Posterior cingulate gyrus (tissue), 11 donors: ENCODE measurements around the gene PRKD1.

Experiments
- DNase-seq, 10 donors: peaks; one replicate each; pipeline versions ENCODE4 v3.0.0 to v3.0.0-alpha.2; 2020 to 2021; ENCODE audit warnings: mixed read lengths in 3 of 10
- intact Hi-C: fragments of 100-400 bp; cut with DNase I; formaldehyde crosslinking; loops from one replicate; pipeline ENCODE4 v1.15.1; 2023

Gene PRKD1

DNA sequence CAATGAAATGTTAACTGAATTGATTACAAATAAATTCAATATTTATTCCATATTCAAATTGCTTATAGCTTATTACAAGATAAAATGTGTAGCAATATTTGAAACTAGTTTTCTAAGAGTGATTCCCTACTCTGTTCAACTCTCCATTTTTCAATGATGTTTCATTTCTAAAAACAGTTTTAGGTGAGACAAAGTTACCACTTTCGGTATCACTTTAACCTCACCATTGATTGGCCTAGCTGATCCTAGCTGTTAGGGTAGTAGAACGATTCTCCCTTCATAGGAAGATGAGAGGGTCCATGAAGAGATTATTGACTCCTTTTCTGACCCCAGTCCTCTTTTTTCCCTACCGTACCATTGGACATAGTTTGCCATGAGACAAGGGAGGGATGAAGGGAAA lies 373.3 kb downstream of the PRKD1 start:
- intact Hi-C loops: no loop called here
- DNase-seq: no peak

DNA sequence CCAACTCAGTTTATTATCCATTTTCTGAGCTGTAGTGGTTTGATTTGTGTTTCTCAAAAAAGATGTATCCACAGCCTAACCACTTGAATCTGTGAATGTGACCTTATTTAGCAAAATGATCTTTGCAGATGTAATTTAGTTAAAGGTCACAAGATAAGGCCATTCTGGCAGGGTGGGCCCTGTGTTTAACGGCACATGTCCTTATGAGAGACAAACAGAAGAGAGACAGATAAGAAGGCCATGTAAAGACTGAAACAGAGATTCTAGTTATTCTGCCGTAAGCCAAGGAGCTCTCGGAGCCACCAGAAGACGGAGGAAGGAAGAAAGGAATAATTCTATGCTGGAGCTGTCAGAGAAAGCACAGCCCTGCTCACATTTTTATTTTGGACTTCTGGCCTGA lies 374.2 kb downstream of the PRKD1 start:
- DNase-seq: no peak
- intact Hi-C loops: no loop called here

DNA sequence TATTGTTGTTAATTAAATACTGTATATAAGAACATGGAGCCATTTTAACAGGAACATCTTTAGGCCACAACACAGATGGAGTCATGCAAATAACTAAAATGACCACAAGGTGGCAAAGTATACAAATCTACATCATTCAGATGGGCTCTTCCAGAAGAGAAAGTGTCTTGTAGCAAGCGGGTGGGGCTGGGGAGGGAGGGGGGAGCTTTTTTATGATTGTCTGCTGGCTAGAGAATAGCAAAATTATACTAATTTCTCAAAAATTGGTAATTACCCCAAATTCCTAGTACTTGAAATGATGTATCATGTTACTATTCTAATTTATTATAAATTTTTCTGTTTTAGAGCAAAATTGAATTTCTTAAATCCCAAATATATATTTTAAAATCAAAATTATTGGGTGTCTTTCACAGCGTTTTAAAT lies 378.7 kb downstream of the PRKD1 start:
- DNase-seq: no peak
- intact Hi-C loops: loop anchor here (1.0 to 5.0 kb wide), 4 partner anchors 252 to 894 kb away; no protein-coding TSS in a partner anchor

DNA sequence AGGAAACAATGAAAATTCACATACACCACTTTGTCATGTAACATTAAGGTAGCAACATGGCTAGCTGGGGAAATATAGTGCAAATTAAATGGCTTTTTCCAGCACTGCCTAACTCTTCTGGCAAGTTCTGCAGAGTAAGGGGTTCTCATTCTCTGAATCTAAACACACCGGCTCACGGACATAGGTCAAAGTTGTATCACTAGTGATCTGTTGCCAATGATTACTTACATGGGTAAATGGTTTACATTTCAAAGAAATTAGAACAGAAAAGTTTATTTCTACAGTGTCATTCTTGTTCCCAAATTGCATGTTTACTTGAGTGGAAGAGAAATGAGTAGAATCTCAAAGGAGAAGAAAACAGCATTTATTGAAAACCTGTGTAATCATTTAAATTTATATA lies 381.9 kb downstream of the PRKD1 start:
- DNase-seq: no peak
- intact Hi-C loops: loop anchor here (5.0 kb wide), 1 partner anchor 667 kb away; no protein-coding TSS in a partner anchor

DNA sequence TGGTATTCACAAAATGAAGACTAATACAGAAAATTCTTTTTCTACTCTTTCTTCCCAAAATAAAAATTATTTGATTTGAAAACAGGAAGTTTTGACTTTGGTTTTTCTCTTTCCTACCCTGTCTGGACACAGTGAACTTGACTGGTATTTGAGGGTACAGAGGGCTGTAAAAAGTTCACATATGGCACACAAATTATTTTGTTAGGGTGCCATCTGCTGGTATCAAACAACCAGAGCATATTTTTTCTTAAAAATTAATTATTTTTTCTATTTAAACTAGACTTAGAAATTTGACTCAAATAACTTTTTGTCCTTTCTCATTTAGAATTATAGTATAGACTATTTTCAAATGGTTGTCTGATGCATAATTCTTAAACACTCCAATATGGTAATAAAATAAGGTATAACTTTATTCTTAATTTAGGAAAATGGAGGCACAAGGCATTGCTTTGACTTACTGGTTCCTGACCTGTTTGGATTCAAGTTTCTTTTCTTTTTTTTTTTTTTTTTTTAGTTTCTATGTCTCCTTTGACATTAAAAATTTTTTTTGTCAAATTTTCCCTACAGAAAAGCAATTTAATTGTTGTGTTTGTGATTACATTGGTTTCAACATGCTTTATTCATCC lies 390.6 kb downstream of the PRKD1 start:
- intact Hi-C loops: loop anchor here (5.0 kb wide), 1 partner anchor 785 kb away; no protein-coding TSS in a partner anchor
- DNase-seq: no peak

DNA sequence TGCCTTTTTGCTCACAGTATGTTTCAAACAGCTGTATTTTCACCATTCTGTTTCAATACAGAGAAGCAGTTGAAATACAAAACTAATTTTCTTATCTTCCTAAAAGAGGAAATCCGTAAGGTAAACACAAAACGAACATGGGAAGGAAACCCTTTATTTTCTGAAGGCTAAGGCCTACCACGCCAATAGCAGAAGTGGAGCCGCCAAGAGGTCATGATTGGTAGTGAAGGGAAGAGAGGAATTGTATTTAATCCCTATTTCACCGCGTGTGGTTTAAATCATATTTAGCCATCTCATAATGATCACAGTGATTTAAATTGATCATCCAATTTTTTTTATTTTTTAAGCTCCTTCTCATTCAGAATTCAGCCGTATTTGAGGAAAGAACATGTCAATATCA lies 398.2 kb downstream of the PRKD1 start:
- DNase-seq: no peak
- intact Hi-C loops: no loop called here

DNA sequence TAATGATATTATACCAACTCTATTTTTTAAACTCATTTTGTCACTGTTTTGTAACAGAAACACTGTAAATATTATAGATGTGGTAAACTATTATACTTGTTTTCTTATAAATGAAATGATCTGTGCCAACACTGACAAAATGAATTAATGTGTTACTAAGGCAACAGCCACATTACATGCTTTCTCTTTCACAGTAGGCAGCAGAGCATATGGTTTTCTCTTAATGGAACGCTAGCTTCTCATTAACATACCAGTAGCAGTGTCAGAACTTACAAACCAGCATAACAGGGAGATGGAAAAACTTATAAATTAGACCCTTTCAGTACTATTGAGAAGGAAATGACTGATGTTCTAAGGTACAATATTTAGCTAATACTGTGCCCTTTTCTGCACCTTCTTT lies 398.8 kb downstream of the PRKD1 start:
- intact Hi-C loops: no loop called here
- no peak for DNase-seq

DNA sequence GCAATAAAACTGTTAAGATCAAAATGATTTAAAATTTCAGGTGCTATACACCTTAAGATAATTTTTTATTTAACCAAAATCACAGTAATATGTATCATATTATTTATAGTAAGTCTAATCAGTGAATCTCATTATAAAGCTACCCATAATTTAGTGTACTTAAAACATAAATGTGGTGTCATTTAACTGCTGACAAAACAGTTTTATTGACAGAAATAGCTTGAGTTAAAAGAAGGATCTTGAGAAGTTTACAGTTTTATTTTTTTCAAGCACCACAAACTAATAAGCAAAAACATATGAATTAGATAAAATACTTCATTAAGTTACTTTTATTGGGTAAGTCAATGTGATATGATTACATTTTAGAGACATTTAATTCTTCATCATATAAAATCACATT lies 400.4 kb downstream of the PRKD1 start:
- intact Hi-C loops: no loop called here

More for the DNA sequence above, 400.4 kb downstream of the PRKD1 start:
- no peak for DNase-seq
